ENCODE results near the gene COX4I1. TPM values are rescaled to one million over a fixed set of nuclear protein-coding genes. Genes with fewer than 3 reads are reported as not detected.

Gene COX4I1
- total RNA-seq, 4 donors from 2014 or later, result 635 to 1,115 (median 865) TPM

DNA sequence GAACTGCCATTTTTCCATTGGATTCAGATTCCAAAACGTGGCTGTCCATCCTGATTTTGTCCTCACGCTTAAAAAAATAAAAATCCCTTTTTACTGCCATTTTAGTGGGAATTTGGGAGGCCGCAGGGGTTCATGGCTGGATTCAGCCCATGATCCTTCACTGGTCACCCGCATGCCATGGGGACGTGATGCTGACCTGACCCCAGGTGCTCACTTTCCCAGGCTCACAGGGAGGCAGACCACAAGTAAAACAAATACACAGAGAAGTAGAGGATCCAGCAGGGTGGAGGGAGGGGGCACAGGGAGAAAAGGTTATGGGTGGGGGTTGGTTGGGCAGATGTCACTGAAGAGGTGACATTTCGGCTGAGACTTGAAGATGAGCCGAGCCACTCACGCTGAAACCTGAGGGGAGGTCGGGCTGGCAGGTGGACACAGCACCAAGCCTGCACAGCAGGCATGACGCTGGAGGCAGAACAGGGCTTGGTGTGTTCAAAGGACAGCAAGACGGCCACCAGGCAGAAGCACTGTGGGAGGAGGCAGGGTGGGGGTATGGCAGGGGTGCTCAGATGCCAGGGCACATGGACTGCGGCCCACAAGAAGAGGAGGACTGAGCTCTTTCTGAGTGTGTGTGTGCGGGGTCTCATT is 10.7 kb downstream of the COX4I1 start:
- no peak for DNase-seq
- in situ Hi-C loops (cut with MboI; ENCODE audit: low pct_ligation_motif_present in 1 of 4, low pct_unique_long_range_greater_than_20kb in 1 of 4, low sequenced_read_pairs in 3 of 4), result loop anchor here in 1 of 4 donors (25.0 kb wide), 1 partner anchor 702 kb away; the partner anchor contains the start of gene FOXF1
- Histone ChIP-seq H3K27me3 (peaks cover 19% of the 10 kb centered on the region), H3K4me3 (no peak overlapping the region), H3K36me3 (peaks cover 0 to 21% (median 8%) of the 10 kb centered on the region in 4 donors), H3K4me1 (no peaks in the 10 kb centered on the region), H3K27ac (no peak overlapping the region), H3K9me3 (no peaks in the 10 kb centered on the region)
- WGBS, 2 donors (ENCODE audit: low coverage in 1 of 2), result 80 to 83% methylated on average over 2 to 13 of the region's 13 CpGs
- intact Hi-C loops (cut with DNase I; ENCODE audit: low total_unique reads), result no loop called here
- no peak for TF ChIP-seq EP300 (IDR thresholded peaks at IDR 0.05; ENCODE audit: low read depth)
- no peak for TF ChIP-seq POLR2AphosphoS5 (IDR thresholded peaks at IDR 0.05)
- TF ChIP-seq, protein P1, sequence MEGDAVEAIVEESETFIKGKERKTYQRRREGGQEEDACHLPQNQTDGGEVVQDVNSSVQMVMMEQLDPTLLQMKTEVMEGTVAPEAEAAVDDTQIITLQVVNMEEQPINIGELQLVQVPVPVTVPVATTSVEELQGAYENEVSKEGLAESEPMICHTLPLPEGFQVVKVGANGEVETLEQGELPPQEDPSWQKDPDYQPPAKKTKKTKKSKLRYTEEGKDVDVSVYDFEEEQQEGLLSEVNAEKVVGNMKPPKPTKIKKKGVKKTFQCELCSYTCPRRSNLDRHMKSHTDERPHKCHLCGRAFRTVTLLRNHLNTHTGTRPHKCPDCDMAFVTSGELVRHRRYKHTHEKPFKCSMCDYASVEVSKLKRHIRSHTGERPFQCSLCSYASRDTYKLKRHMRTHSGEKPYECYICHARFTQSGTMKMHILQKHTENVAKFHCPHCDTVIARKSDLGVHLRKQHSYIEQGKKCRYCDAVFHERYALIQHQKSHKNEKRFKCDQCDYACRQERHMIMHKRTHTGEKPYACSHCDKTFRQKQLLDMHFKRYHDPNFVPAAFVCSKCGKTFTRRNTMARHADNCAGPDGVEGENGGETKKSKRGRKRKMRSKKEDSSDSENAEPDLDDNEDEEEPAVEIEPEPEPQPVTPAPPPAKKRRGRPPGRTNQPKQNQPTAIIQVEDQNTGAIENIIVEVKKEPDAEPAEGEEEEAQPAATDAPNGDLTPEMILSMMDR (IDR thresholded peaks at IDR 0.05), result no peak

DNA sequence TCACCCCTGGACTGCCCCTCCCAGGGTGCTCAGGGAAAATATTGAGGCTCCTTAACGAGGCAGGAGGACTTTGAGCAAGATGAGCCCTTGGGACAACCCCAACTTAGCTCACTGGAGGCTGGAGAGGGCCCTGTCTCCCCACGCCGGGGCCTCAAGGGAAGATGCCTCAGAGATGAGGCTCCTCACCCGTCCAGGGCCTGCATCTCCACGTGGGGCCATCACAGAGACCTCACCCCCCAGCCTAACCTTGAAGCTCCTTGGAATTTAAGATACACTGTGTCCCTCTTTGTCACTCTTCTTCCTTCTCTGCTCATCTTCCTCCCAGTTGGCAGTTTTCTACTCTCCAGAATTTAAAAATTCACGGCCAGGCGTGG is 11.2 kb downstream of the COX4I1 start:
- peaks cover 19% of the 10 kb centered on the region for H3K27me3 ChIP-seq
- no peak for DNase-seq
- in situ Hi-C loops (cut with MboI; ENCODE audit: low pct_ligation_motif_present in 1 of 4, low pct_unique_long_range_greater_than_20kb in 1 of 4, low sequenced_read_pairs in 3 of 4), result loop anchor here in 1 of 4 donors (25.0 kb wide), 1 partner anchor 702 kb away; the partner anchor contains the start of gene FOXF1
- no peak overlapping the region for H3K4me3 ChIP-seq
- WGBS, 2 donors (ENCODE audit: low coverage in 1 of 2), result 81 to 87% methylated on average over 3 to 7 of the region's 7 CpGs
- no peaks in the 10 kb centered on the region for H3K4me1 ChIP-seq
- intact Hi-C loops (cut with DNase I; ENCODE audit: low total_unique reads), result no loop called here
- no peaks in the 10 kb centered on the region for H3K9me3 ChIP-seq
- no peak overlapping the region for H3K27ac ChIP-seq
- no peak for TF ChIP-seq POLR2A (IDR thresholded peaks at IDR 0.05)
- TF ChIP-seq EP300 (IDR thresholded peaks at IDR 0.05; ENCODE audit: low read depth), result no peak
- no peak for TF ChIP-seq POLR2AphosphoS5 (IDR thresholded peaks at IDR 0.05)
- TF ChIP-seq, protein P1 (IDR thresholded peaks at IDR 0.05), result no peak
- peaks cover 0 to 16% (median 5%) of the 10 kb centered on the region in 4 donors for H3K36me3 ChIP-seq

DNA sequence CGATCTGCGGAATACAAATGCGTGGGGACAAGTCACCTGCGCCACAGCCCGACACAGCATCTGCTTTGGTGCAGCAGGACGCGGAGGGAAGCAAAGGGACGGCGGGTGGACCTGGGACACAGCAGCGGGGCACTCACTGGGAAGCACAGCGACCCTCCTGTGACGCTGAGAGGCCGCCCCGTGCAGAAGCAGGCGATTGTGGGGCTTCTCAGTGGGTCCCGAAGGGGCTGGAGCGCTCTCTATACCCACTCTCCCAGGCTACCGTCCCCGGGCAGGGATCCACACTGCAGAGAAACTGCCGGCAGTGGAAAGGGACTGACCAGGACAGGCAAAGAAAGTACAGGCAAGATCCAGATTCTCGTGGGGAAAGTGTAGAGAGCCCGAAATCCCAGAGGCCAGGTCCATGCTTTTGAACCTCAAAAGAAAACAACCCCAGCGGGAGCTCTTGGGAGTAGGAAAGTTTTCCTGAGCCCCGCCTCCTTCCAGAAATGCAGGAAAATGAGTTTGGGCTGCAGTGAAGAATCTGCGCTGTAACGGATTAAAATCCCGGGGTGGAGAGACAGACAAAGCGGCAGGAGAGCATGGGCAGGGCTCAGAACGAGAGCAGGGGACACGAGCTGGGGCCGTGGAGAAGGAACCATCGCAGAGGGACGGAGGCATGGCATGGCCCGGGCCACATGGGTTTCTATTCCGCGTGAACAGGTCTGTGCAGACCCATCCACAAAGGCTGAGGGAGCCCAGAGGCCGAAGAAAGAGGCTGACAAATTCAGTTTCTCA is 12.7 kb downstream of the COX4I1 start:
- intact Hi-C loops (cut with DNase I; ENCODE audit: low total_unique reads), result no loop called here
- H3K27ac ChIP-seq, result no peak overlapping the region
- H3K27me3 ChIP-seq, result peaks cover 19% of the 10 kb centered on the region
- in situ Hi-C loops (cut with MboI; ENCODE audit: low pct_ligation_motif_present in 1 of 4, low pct_unique_long_range_greater_than_20kb in 1 of 4, low sequenced_read_pairs in 3 of 4), result loop anchor here in 1 of 4 donors (25.0 kb wide), 1 partner anchor 700 kb away; the partner anchor contains the start of gene FOXF1
- H3K36me3 ChIP-seq, result peaks cover 0 to under 1% (median 0%) of the 10 kb centered on the region in 4 donors
- WGBS, 2 donors (ENCODE audit: low coverage in 1 of 2), result 13 to 54% methylated on average over 6 to 37 of the region's 37 CpGs
- no peaks in the 10 kb centered on the region for H3K9me3 ChIP-seq
- TF ChIP-seq POLR2AphosphoS5 (IDR thresholded peaks at IDR 0.05), result no peak
- no peak for TF ChIP-seq EP300 (IDR thresholded peaks at IDR 0.05; ENCODE audit: low read depth)
- TF ChIP-seq, protein P1 (IDR thresholded peaks at IDR 0.05), result no peak
- no peak for TF ChIP-seq POLR2A (IDR thresholded peaks at IDR 0.05)
- H3K4me3 ChIP-seq, result no peak overlapping the region
- no peaks in the 10 kb centered on the region for H3K4me1 ChIP-seq
- no peak for DNase-seq
